GM12878 (cell line): ENCODE results near the gene CLPX. TPM values are rescaled to one million over a fixed set of nuclear protein-coding genes. Genes with fewer than 3 reads are reported as not detected.

Experiments used
- ATAC-seq: fragments of 200-7000 bp; cut with Tn5 transposase; 3 replicates; pipeline ENCODE4 v1.9.1; 2020; ENCODE audit warnings: mild to moderate bottlenecking, moderate library complexity
- BruUV-seq: library from RNA; stranded (reverse); fragments of 400-500 nt; replicated peaks from 2 replicates; lab custom pipeline; 2021; lab: Mats Ljungman, UMichigan
- CTCF ChIA-PET: fragments of 300-600 bp; sonication (Branson Sonifier 250); formaldehyde crosslinking; extraction: SDS; loops from one replicate; lab custom pipeline; 2021; ENCODE audit warnings: inconsistent platforms; lab: Yijun Ruan, JAX
- POLR2A ChIA-PET: fragments of 350-600 bp; formaldehyde crosslinking; extraction: SDS; loops from one replicate; lab custom pipeline; 2021; ENCODE audit warnings: inconsistent platforms; lab: Charles Lee
- RAD21 ChIA-PET: fragments of 300-600 bp; sonication (Branson Sonifier 250); formaldehyde crosslinking; loops from one replicate; lab custom pipeline; 2023; ENCODE audit warnings: antibody characterized with exemption; ENCODE audit not compliant: unreplicated experiment; lab: Charles Lee
- SMC1A ChIA-PET: fragments of 300-600 bp; sonication (Branson Sonifier 250); formaldehyde crosslinking; loops from one replicate; lab custom pipeline; 2023; ENCODE audit not compliant: unreplicated experiment, uncharacterized antibody; lab: Charles Lee
- DNase-seq: peaks from one replicate; pipeline ENCODE4 v3.0.0-alpha.2; 2011; ENCODE audit warnings: low read depth, low spot score
- FAIRE-seq: peaks from 3 replicates; lab custom pipeline; 2011; peaks lifted over from hg19 to GRCh38; lab: Jason Lieb, UNC
- H2AFZ ChIP-seq: 2 replicates; pipeline ENCODE4 v1.6.0; 2011; ENCODE audit warnings: low read depth, low read length, control low read depth; ENCODE audit not compliant: control insufficient read depth
- H3K27ac ChIP-seq: 2 replicates; pipeline ENCODE4 v1.5.1; 2011; ENCODE audit warnings: control low read depth; ENCODE audit not compliant: control insufficient read depth, insufficient read depth
- H3K27me3 ChIP-seq, 2 experiments: replicated peaks in 1 of 2; 2 replicates each; pipeline versions ENCODE4 v1.6.0 to v1.6.1; 2011; ENCODE audit warnings: low read length in 1 of 2; ENCODE audit not compliant: control insufficient read depth in 2 of 2, insufficient read depth in 2 of 2
- H3K36me3 ChIP-seq, 2 experiments: 2 replicates each; pipeline ENCODE4 v1.5.1; 2011; ENCODE audit warnings: low read length in 1 of 2; ENCODE audit not compliant: control insufficient read depth in 2 of 2, insufficient read depth in 2 of 2
- H3K4me1 ChIP-seq: 2 replicates; pipeline ENCODE4 v1.6.1; 2011; ENCODE audit warnings: mild to moderate bottlenecking, low read length, moderate library complexity, mixed read lengths; ENCODE audit not compliant: control insufficient read depth, insufficient read depth
- H3K4me2 ChIP-seq: 2 replicates; pipeline ENCODE4 v1.6.0; 2011; ENCODE audit warnings: control low read depth; ENCODE audit not compliant: control insufficient read depth, insufficient read depth
- H3K4me3 ChIP-seq: fragments of 200-600 bp; sonication (generic); 2 replicates; pipeline ENCODE4 v1.5.1; 2016
- H3K79me2 ChIP-seq: 2 replicates; pipeline ENCODE4 v1.6.0; 2011; ENCODE audit warnings: low read length; ENCODE audit not compliant: control insufficient read depth, insufficient read depth
- H3K9ac ChIP-seq: 2 replicates; pipeline ENCODE4 v1.8.0; 2011; ENCODE audit warnings: low read length, control low read depth, mixed read lengths; ENCODE audit not compliant: control insufficient read depth, insufficient read depth
- H3K9me3 ChIP-seq: replicated peaks from 3 replicates; pipeline ENCODE4 v1.5.1; 2011; ENCODE audit warnings: mild to moderate bottlenecking, low read length; ENCODE audit not compliant: control insufficient read depth, insufficient read depth
- H4K20me1 ChIP-seq: 2 replicates; pipeline ENCODE4 v1.6.0; 2011; ENCODE audit not compliant: control insufficient read depth, insufficient read depth
- BMI1 ChIP-seq: fragments of 450-650 bp; IDR thresholded peaks from 2 replicates; pipeline ENCODE4 v1.6.1; 2016; ENCODE audit warnings: mild to moderate bottlenecking, moderate library complexity, borderline replicate concordance
- HDAC6 ChIP-seq: fragments of 200-600 bp; sonication (generic); IDR thresholded peaks from one replicate; pipeline ENCODE4 v1.8.0; 2017; ENCODE audit warnings: antibody characterized with exemption; ENCODE audit not compliant: unreplicated experiment
- MEF2B ChIP-seq: fragments of 450-650 bp; IDR thresholded peaks from 2 replicates; pipeline ENCODE4 v1.6.1; 2018; ENCODE audit warnings: mild to moderate bottlenecking, moderate library complexity; ENCODE audit not compliant: partially characterized antibody, poor library complexity, severe bottlenecking
- MTA2 ChIP-seq: fragments of 450-650 bp; IDR thresholded peaks from 2 replicates; pipeline ENCODE4 v1.6.1; 2016; ENCODE audit warnings: low read depth, mild to moderate bottlenecking, moderate library complexity
- POLR2AphosphoS2 ChIP-seq: IDR thresholded peaks from 2 replicates; pipeline ENCODE4 v1.6.1; 2011; ENCODE audit warnings: low read depth, mild to moderate bottlenecking, low read length, improper control_type of control experiment, moderate library complexity
- SMAD5 ChIP-seq: IDR thresholded peaks from 2 replicates; pipeline ENCODE4 v1.6.1; 2016; ENCODE audit warnings: antibody characterized with exemption, low read depth
- SMC3 ChIP-seq: IDR thresholded peaks from 2 replicates; pipeline ENCODE4 v1.6.1; 2011; ENCODE audit warnings: low read length, improper control_type of control experiment, borderline replicate concordance
- WGBS: methylation state at CpG from one replicate; pipeline ENCODE4 v1.1.6; 2016; ENCODE audit warnings: low lambda C conversion rate; ENCODE audit not compliant: insufficient replicate concordance, insufficient coverage; ENCODE audit errors: missing lambda C conversion rate; 5-methylcytosine and 5-hydroxymethylcytosine counted together
- in situ Hi-C: fragments of 300-500 bp; cut with MboI; formaldehyde crosslinking; loops from 9 replicates; pipeline ENCODE4 v1.14.3; 2018; ENCODE audit warnings: mixed read lengths
- intact Hi-C: fragments of 100-400 bp; cut with micrococcal nuclease; formaldehyde crosslinking; loops from one replicate; pipeline ENCODE4 v1.14.2; 2022; ENCODE audit not compliant: unreplicated experiment
- polyA plus RNA-seq, 11 experiments: library from polyadenylated mRNA; depleted of rRNA in 4 of 11; unstranded in 6 of 11; stranded (reverse) in 5 of 11; fragments of >200 nt; fragmentation: Nextera tagmentation in 4 of 11; fragmentation: Illumina TruSeq in 1 of 11; extraction: Ambion mirVana in 4 of 11; extraction: Trizol in 1 of 11; gene quantifications; 1 replicate in 1 of 11; 2 replicates in 10 of 11; pipeline versions ENCODE4 v1.2.1 to v1.2.3, GENCODE V29; 2011 to 2016; ENCODE audit warnings: inconsistent platforms in 2 of 11, missing spikeins in 2 of 11, low read depth in 1 of 11
- total RNA-seq, 4 experiments: library from RNA; depleted of rRNA in 3 of 4; stranded (reverse); fragments of >200 nt in 3 of 4; fragmentation: Illumina TruSeq in 1 of 4; extraction: Trizol in 1 of 4; gene quantifications; 2 replicates each; pipeline versions ENCODE4 v1.2.1 to v1.2.3, GENCODE V29; 2013 to 2021
- TF ChIP-seq, protein P1 (sequence below): fragments of 450-650 bp; IDR thresholded peaks from 2 replicates; pipeline ENCODE4 v1.6.1; 2017; ENCODE audit warnings: mild to moderate bottlenecking, moderate library complexity
- TF ChIP-seq, protein P2 (sequence below): IDR thresholded peaks from 2 replicates; pipeline ENCODE4 v1.6.1; 2011; ENCODE audit warnings: low read depth, low read length, improper control_type of control experiment, borderline replicate concordance
- TF ChIP-seq, protein P3 (sequence below): IDR thresholded peaks from 2 replicates; pipeline ENCODE4 v1.6.1; 2012; ENCODE audit warnings: low read depth, low read length, improper control_type of control experiment

CLPX gene
- total and polyA plus RNA-seq, 10 of the 15 experiments (the other 5 are each of a cell fraction or from before 2014, with no cell fraction given): 10.1 to 57.4 (median 31.3) TPM

DNA sequence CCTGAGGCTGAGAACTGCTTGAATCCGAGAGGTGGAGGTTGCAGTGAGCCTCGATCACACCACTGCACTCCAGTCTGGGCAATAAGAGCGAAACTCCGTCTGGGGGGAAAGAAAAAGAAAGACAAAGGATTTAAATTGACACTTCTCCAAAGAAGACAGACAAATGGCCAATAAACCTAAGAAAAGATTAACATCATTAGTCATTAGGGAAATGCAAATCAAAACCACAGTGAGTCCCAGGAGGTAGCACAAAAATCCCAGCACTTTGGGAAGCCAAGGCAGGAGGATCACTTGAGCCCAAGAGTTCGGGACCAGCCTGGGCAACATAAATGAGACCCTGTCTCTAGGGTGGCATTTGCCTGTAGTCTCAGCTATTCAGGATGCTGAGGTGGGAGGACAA, 12.6 kb downstream of the CLPX start:
- 22% methylated on average over 5 of the region's 5 CpGs for WGBS
- in situ Hi-C loops (no loop called here), intact Hi-C loops (no loop called here)
- peaks cover 0 to 21% of the 10 kb centered on the region in 2 experiments; a peak in 2 of 4 replicates for H3K36me3 ChIP-seq
- H3K9ac ChIP-seq: no peak overlapping the region
- ChIA-PET CTCF (interaction anchor here (0.6 to 2.1 kb wide), 3 partner anchors 13 to 112 kb away, joined by 3 to 6 read pairs (median 3); partner anchors contain the start of gene CLPX), RAD21 (no interaction called here), POLR2A (interaction anchor here (0.7 to 1.6 kb wide), 2 partner anchors 39 to 117 kb away, joined by 3 read pairs; partner anchors contain the start of gene PDCD7), SMC1A (interaction anchor here (2.2 kb wide), 1 partner anchor 10 kb away, joined by 8 read pairs; no protein-coding TSS in a partner anchor)
- no peak for ATAC-seq
- H3K4me1 ChIP-seq: peaks cover 4% of the 10 kb centered on the region; the same call in 1 of the 2 replicates
- no peaks in the 10 kb centered on the region for H4K20me1 ChIP-seq
- no TSS peak for BruUV-seq
- TF ChIP-seq POLR2AphosphoS2 (no peak), HDAC6 (no peak)
- DNase-seq: no peak
- H3K27me3 ChIP-seq: no peaks in the 10 kb centered on the region
- no peak overlapping the region for H2AFZ ChIP-seq
- peaks cover 1% of the 10 kb centered on the region; the same call in 1 of the 2 replicates for H3K79me2 ChIP-seq
- no peak overlapping the region for H3K4me2 ChIP-seq
- no peak overlapping the region for H3K4me3 ChIP-seq
- H3K27ac ChIP-seq: no peak overlapping the region; the same call in 1 of the 2 replicates
- no peaks in the 10 kb centered on the region for H3K9me3 ChIP-seq
- FAIRE-seq: no peak

DNA sequence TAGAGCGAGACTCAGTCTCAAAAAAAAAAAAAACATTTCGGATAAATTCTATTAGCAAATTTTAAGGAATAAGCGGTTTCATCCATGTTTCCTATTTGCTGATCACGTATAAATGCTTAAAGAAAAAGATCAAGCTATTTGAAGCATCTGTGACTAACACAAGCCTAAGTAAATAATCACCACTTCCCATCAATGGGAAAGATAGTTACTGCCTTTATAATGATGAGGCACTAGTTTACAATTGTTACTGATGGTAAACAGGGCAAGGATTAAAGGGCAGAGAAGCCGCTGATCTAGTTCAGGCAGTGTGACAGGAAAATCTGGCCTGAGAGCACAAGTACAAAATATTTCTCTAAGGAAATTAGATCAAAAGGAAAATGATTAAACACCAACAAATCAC, 13.7 kb downstream of the CLPX start:
- H3K27ac ChIP-seq: no peak overlapping the region
- H3K36me3 ChIP-seq: peaks cover 0 to 18% of the 10 kb centered on the region in 2 experiments; a peak in 2 of 4 replicates
- CTCF ChIA-PET: interaction anchor here (2.1 kb wide), 1 partner anchor 100 kb away, joined by 6 read pairs; no protein-coding TSS in a partner anchor
- no peak overlapping the region for H3K4me2 ChIP-seq
- H3K79me2 ChIP-seq: peaks cover 1% of the 10 kb centered on the region; the same call in 1 of the 2 replicates
- SMC1A ChIA-PET: interaction anchor here (2.2 kb wide), 1 partner anchor 11 kb away, joined by 8 read pairs; no protein-coding TSS in a partner anchor
- no TSS peak for BruUV-seq
- in situ Hi-C loops: no loop called here
- no peaks in the 10 kb centered on the region for H3K9me3 ChIP-seq
- no peak overlapping the region for H2AFZ ChIP-seq
- intact Hi-C loops: no loop called here
- RAD21 ChIA-PET: no interaction called here
- WGBS: 96% methylated on average over 5 of the region's 5 CpGs
- peaks cover 4% of the 10 kb centered on the region; the same call in 1 of the 2 replicates for H3K4me1 ChIP-seq
- DNase-seq (no peak), ATAC-seq (no peak), FAIRE-seq (no peak)
- no peaks in the 10 kb centered on the region for H4K20me1 ChIP-seq
- no peak overlapping the region for H3K4me3 ChIP-seq
- no peaks in the 10 kb centered on the region for H3K27me3 ChIP-seq
- POLR2A ChIA-PET: interaction anchor here (0.5 to 0.7 kb wide), 5 partner anchors 10 to 565 kb away, joined by 3 to 5 read pairs (median 4); no protein-coding TSS in a partner anchor
- H3K9ac ChIP-seq: no peak overlapping the region
- TF ChIP-seq, protein P1, sequence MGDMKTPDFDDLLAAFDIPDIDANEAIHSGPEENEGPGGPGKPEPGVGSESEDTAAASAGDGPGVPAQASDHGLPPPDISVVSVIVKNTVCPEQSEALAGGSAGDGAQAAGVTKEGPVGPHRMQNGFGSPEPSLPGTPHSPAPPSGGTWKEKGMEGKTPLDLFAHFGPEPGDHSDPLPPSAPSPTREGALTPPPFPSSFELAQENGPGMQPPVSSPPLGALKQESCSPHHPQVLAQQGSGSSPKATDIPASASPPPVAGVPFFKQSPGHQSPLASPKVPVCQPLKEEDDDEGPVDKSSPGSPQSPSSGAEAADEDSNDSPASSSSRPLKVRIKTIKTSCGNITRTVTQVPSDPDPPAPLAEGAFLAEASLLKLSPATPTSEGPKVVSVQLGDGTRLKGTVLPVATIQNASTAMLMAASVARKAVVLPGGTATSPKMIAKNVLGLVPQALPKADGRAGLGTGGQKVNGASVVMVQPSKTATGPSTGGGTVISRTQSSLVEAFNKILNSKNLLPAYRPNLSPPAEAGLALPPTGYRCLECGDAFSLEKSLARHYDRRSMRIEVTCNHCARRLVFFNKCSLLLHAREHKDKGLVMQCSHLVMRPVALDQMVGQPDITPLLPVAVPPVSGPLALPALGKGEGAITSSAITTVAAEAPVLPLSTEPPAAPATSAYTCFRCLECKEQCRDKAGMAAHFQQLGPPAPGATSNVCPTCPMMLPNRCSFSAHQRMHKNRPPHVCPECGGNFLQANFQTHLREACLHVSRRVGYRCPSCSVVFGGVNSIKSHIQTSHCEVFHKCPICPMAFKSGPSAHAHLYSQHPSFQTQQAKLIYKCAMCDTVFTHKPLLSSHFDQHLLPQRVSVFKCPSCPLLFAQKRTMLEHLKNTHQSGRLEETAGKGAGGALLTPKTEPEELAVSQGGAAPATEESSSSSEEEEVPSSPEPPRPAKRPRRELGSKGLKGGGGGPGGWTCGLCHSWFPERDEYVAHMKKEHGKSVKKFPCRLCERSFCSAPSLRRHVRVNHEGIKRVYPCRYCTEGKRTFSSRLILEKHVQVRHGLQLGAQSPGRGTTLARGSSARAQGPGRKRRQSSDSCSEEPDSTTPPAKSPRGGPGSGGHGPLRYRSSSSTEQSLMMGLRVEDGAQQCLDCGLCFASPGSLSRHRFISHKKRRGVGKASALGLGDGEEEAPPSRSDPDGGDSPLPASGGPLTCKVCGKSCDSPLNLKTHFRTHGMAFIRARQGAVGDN: no peak
- TF ChIP-seq, protein P2, sequence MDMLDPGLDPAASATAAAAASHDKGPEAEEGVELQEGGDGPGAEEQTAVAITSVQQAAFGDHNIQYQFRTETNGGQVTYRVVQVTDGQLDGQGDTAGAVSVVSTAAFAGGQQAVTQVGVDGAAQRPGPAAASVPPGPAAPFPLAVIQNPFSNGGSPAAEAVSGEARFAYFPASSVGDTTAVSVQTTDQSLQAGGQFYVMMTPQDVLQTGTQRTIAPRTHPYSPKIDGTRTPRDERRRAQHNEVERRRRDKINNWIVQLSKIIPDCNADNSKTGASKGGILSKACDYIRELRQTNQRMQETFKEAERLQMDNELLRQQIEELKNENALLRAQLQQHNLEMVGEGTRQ: no peak
- TF ChIP-seq MEF2B (no peak), SMC3 (no peak), SMAD5 (no peak), BMI1 (no peak), MTA2 (no peak)
- TF ChIP-seq, protein P3, sequence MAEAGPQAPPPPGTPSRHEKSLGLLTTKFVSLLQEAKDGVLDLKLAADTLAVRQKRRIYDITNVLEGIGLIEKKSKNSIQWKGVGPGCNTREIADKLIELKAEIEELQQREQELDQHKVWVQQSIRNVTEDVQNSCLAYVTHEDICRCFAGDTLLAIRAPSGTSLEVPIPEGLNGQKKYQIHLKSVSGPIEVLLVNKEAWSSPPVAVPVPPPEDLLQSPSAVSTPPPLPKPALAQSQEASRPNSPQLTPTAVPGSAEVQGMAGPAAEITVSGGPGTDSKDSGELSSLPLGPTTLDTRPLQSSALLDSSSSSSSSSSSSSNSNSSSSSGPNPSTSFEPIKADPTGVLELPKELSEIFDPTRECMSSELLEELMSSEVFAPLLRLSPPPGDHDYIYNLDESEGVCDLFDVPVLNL: no peak
